Glomerular visceral epithelial cell (primary cell): ENCODE measurements around the gene RGS9.
A peak's percentile ranks its signal among the peaks of the same experiment; 100 is the strongest.
"Not testable (repeated sequence)": the region's sequence is repeated elsewhere in the genome, so short reads cannot be mapped to it uniquely, and the experiment has no call there.

Experiments used
- DNase-seq: peaks from one replicate; pipeline ENCODE4 v3.0.0-alpha.2; 2016; ENCODE audit errors: extremely low spot score

Gene RGS9

DNA sequence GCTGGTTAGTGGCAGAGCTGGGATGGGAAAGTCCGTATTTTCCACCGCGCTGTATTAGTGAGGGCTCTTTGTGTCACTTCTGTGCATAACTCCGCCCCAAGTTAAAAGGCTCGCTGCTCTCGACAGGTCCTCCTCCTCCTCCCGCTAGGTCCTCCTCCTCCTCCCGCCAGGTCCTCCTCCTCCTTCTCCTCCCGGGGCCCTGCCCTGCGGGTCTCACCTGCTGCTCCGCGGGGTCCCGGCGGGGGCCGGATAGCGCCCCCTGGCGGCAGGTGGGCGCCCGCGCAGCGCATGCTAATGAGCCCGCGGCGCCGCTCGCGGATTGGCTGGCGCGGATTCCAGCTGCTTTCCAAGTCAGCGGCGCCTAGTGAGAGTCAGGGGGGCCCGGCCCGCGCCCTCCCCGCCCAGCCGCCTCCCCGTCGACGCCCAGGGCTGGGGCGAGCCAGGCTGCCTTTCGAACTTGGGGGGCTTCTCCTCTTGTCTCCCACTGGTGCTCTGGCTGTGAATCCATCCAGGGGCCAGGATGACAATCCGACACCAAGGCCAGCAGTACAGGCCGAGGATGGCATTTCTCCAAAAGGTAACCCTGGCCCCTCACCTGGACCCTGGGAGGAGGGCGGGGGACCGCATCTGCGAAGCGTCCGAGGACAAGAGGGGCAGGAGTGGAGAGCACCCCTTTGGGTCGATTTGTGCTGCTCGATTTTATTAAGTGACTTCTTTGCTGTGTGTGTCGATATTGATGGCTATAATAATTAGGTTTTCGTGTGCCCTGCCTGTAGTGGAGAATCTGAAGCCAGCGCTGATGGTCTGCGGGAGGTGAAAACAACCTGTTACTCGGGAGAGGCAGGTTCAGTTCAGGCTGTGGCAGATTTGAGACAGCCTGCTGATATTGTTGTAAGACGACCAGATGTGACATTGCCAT is at the start of gene RGS9:
RGS9 (plus strand) TSS at position 350 of the 919 bp plus-strand sequence; CDS start at position 521, 171 bp downstream.
- DNase-seq: peak; percentile 86

DNA sequence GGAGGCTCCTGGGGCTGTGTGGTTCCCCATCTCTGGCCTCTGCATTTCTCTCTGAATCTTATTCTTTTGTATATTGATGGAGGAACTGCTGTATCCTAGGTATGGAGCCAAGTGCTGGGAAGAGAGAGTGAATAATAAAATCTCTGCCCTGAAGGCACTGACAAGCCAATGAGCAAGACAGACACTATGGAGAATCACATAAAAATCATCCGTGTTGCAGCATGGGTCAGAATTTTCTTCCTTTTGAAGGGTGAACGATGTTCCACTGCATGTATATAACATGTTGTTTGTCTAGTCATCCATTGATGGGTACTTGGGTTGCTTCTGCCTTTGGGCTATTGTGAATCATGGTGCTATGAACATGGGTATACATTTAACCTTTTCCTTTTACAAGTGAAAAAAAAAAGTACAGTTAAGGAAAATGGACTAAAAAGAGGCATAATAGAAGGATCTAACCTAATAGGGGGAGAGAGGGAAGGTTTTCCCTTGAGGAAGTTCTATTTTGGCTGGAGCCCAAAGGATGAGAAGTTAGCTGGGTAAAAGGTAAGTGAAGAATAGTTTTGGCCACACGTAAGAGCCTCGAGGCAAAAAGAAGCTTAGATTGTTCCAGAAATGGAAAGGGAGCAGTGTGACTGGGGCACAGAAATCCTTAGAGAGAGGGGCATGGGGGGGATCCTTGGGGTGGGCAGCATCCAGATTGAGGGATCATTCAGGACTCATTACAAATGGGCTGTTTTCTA is 48.4 kb upstream of the RGS9 start:
- no peak for DNase-seq

DNA sequence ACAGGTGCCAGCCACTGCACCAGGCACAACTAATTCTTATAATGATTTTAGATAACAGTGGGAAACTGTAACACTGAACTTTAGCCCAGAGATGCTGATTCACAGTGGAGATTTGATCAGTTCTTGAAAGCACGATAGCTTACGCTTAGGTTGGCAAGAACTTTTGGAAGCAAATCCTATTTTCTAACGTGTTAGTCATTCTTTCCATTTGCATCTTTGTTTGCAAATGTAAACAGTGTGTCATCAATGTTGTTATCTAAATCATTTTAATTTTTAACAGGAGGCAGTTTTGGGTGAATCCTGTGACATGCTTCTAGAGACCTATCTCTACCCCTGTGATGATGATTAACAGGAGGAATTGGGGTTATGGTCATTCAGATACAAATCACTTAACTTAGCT is 44.9 kb upstream of the RGS9 start:
- no peak for DNase-seq

DNA sequence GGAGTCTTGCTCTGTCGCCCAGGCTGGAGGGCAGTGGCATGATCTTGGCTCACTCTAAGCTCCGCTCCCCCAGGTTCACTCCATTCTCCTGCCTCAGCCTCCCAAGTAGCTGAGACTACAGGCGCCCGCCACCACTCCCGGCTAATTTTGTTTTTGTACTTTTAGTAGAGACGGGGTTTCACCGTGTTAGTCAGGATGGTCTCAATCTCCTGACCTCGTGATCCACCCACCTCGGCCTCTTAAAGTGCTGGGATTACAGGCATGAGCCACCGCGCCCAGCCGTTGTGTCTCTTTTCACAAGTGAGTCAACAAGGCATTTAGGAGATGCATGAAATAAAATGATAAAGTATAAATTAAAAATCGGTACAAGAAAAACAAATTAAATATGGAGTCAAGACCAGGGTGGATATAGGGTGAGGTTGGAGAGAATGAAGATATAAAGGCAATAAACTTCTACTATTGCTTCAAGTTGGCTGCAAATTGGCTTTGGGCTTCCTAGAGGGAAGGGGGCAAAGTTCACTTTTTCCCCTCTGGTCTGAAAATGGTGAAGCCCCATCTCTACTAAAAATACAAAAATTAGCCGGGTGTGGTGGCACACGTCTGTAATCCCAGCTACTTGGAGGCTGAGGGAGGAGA is 44.3 kb upstream of the RGS9 start:
- not testable (repeated sequence) for DNase-seq

- no peak for DNase-seq
Observed at GRCh38 chr17:65093930-65094329, 43.2 kb upstream of the RGS9 start.

DNA sequence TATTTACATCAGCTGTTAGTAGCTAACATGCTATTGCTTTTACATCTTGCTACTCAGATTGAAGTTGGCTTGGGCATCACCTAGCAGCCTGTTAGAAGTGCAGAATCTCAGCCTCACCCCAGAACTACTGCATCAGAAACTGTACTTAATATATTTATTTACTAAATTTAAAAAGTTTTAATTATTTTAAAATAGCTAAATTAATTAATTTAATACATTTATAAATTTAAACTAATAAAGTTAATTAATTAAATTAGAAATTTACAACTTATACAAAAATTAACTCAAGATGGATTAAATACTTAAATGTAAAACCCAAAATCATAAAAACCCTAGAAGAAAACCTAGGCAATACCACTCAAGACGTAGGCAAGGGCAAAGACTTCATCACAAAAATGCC is 41.7 kb upstream of the RGS9 start:
- no peak for DNase-seq

- DNase-seq: not testable (repeated sequence)
Observed at GRCh38 chr17:65096382-65096781, 40.8 kb upstream of the RGS9 start.

GRCh38 chr17:65097110-65097509 is 40.1 kb upstream of the RGS9 start:
- DNase-seq: no peak

GRCh38 chr17:65099475-65099874 is 37.7 kb upstream of the RGS9 start:
- no peak for DNase-seq

DNA sequence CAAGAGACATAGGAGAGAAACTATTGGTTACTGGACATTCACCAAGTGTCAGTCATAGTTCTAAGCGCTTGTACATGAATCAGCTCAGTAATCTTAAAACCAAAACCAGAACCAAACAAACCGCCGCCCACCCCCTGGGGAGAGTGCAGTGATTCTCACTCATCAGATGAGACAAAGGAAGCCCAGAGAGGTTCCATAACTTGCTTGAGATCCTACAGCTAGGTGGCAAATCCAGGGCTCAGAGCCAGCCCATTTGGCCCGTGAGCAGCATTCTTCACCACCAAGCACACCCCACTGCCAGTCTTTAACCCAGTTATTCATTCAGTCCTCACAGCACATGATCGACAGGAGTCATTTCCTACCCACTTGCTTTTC is 37.2 kb upstream of the RGS9 start:
- peak; percentile 95 for DNase-seq

- peak; percentile 84 for DNase-seq
Observed at GRCh38 chr17:65100316-65101140, 36.6 kb upstream of the RGS9 start.

DNA sequence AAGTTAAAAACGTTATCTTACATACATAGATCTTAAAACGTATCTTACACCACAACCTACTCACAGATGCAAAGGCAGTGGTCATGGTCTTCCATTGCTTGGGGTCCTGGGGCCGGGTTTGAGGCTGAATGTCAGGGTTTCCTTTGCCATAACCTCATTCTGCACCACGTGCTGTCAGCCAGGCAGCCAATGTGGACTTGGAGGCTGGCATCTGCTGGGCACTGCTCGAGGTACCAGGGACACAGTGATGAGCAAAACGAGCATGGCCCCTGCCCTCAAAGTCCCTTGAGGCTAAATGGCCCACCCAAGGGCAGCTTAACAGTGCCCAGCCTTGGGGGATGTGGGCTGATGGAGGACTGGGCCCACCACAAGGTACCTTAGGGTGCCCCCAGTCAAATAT is 35.8 kb upstream of the RGS9 start:
- DNase-seq: no peak

DNA sequence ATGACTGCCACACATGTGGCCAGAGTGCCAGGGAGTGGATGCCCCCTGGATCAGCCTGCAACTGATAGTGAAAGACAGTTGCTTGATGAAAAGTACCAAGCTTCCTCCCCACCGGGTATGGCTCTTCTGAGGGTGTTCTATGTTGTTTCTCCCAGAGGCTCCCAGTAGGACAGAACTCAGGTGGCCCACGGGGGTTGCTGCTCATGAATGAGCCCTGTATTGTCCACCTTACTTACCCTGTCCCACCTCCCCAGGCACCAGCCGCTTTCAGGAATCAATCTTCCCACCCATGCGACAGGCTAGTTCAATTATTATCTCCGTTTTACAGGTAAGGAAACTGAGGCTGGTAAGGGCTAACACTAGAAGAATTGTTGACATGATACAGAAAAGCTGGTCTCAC is 34.9 kb upstream of the RGS9 start:
- DNase-seq: no peak

- DNase-seq: peak; percentile 76
Observed at GRCh38 chr17:65102788-65103187, 34.4 kb upstream of the RGS9 start.

- no peak for DNase-seq
Observed at GRCh38 chr17:65103431-65103830, 33.7 kb upstream of the RGS9 start.

GRCh38 chr17:65103896-65104295 is 33.3 kb upstream of the RGS9 start:
- DNase-seq: peak; percentile 82

- no peak for DNase-seq
Observed at GRCh38 chr17:65104541-65104940, 32.6 kb upstream of the RGS9 start.

DNA sequence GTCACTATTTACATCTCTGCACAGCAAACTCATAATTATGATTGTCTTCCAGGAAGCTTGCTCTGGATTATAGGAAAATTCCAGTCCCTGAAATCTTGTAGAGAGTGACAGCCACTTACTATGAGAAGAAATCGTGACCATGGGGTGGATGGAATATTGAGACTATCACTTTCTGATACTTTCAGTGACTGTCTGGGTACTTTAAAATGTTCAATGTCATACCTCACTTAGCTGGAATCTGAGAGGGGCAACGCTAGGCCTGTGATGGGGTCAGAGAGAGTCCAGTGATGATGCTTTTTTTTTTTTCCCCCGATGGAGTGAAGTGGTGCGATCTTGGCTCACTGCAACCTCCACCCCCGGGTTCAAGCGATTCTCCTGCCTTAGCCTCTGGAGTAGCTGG is 32.2 kb upstream of the RGS9 start:
- no peak for DNase-seq

DNA sequence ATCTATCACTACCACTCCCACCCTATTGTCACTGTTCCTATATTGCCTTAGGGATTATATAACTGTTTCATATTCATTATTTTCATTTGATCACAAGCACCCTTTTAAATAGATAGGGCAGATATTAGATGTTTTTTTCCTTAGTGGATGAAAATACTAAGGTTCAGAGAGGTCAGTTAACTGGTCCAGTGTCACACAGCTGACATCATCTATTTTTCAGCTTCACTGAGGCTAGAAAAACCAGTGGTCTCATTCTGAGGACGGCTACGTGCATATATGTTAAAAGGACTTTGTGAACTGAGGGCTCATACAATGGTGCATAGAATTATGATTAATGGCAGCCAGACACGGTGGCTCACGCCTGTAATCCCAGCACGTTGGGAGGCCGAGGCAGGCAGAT is 29.0 kb upstream of the RGS9 start:
- DNase-seq: no peak

GRCh38 chr17:65109543-65109942 is 27.6 kb upstream of the RGS9 start:
- no peak for DNase-seq

DNA sequence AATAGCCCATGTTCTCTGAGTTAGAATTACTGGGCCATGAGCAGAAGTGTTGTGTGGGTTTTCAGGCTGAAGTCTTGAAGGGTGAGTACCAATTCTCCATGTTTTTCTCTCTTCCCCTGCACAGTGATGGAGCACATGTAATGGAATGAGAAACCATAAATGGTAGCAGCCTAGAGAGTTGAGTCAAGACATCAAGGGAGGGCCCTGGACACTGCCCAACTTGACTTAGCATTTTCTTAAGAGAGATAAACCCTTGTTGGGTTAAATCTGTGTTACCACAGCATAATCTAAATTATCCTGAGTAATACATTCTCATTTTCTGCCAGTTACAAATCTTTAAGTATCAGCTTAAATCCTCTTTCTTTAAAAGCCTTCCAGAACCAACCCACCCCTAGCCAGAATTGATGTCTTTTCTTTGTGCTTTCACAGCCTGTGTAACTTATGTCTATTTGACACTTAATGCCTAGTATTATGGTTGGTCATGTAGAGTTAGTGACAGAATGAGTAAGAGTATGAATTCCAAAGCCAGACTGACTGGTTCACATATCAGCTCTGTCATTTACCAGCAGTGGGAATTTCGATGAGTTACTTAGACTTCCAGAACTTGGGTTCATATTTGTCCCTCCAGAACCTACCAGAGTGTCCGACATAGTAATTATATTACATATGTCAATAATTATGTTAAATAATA is 27.0 kb upstream of the RGS9 start:
- no peak for DNase-seq
